Retina (tissue), 1 donor: ENCODE measurements around the gene ENKD1.

Experiments
- DNase-seq: peaks from one replicate; pipeline ENCODE4 v3.0.0-alpha.2; 2016

Gene ENKD1

DNA sequence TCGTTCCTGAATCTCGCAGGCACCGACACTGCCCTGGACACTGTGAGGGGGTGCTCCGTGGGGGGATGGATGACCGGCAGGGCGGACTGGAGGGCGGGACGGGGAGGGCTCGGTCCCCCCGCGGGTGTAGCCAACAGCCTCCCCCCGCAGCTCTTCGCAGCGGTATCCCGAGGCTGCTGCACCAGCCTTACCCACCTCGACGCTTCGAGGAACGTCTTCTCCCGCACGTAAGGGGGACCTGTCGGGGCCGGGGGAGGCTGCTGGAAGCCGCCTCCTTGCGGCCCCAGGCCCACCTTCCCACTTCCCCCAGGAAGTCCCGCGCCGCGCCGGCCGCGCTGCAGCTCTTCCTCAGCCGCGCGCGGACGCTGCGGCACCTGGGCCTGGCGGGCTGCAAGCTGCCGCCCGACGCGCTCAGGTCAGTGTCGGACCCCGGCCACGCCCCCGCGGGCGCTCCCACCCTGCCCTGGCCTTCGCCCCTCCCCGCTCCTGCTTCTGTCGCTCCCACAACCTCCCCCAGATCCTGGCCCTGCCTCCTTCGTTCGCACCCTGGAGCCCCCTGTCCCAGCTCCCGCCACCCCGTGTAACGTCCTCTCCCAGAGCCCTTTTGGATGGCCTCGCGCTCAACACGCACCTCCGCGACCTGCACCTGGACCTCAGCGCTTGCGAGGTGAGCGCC lies 18.3 kb downstream of the ENKD1 start:
- DNase-seq: no peak

DNA sequence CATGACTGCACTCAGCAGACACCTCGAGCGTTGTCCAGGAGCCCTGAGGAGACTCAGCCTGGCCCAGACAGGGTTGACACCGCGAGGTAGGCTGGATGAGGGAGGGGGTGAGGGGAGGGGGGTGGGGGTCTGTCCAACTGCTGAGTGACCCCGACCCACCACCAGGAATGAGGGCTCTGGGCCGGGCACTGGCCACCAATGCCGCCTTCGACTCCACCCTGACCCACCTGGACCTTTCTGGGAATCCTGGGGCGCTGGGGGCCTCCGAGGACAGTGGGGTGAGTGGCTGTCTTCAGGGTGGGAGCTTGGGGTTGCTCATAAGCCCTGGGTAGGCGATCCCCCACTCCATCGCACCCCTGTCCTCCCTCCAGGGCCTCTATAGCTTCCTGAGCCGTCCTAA lies 18.9 kb downstream of the ENKD1 start:
- DNase-seq: no peak

DNA sequence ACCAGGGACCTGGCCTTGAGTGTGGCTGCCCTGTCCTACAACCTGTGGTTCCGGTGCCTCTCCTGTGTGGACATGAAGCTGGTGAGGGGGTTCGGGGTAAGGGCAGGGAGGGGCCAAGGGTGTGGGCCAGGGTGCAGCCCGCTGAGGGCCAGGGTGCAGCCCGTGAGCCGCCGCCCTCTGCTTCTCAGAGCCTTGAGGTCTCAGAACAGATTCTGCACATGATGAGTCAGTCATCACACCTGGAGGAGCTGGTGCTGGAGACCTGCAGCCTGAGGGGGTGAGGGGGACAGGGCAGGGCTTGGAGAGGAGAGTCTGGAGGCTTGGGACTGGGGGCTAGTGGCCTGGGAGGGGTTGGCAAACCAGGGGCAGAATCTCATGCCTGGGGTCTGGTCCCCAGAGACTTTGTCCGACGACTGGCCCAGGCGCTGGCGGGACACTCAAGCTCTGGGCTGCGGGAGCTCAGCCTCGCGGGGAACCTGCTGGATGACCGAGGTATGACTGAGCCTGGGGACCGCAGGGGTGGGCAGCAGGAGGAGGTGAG lies 19.4 kb downstream of the ENKD1 start:
- DNase-seq: no peak

DNA sequence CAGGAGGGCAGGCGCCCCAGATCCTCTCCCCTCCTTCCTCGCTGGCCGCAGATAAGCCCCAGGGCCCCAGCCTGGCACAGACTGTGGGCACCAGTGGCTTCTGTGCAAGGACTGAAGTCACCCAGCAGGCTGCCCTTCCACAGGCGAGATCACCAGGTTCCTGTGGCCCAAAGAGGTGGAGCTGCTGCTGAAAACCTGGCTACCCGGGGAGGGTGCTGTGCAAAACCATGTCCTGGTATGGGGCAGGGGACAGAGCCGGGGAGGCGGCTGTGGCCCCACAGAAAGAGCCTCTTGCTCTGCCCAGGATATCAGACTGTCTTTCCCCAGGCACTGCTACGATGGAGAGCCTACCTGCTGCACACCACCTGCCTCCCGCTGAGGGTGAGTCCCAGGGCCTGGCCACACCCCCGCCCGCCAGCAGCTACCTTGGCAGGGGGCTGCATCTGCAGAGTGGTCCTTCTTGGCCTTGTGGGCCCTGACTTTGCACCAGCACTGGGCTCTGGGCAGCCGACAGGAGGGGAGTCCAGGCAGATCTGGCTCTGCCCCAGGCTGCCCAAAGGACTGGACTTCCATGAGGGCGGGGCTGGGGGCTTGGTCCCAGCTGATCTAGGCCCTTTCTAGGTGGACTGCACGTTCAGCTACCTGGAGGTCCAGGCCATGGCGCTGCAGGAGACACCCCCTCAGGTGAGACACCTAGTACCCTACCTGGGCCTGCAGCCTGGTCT lies 21.0 kb downstream of the ENKD1 start:
- DNase-seq: no peak

DNA sequence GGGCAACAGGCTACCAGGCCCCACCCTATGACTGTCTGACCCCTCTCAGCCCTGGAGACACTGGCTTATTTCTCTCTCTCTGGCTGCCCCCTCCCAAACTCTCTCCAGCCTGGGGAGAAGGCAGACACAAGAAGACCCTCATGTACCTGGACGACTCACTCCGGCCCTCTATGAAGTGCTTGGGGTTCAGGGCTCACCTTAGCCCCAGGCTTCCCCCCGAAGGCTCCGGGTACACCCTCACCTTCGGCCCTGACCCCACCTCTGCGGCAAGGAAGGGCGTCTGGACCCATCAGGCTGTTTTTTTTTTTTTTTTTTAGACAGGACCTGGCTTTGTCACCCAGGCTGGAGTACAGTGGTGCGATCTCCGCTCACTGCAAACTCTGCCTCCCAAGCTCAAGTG lies 22.5 kb downstream of the ENKD1 start:
- DNase-seq: no peak

DNA sequence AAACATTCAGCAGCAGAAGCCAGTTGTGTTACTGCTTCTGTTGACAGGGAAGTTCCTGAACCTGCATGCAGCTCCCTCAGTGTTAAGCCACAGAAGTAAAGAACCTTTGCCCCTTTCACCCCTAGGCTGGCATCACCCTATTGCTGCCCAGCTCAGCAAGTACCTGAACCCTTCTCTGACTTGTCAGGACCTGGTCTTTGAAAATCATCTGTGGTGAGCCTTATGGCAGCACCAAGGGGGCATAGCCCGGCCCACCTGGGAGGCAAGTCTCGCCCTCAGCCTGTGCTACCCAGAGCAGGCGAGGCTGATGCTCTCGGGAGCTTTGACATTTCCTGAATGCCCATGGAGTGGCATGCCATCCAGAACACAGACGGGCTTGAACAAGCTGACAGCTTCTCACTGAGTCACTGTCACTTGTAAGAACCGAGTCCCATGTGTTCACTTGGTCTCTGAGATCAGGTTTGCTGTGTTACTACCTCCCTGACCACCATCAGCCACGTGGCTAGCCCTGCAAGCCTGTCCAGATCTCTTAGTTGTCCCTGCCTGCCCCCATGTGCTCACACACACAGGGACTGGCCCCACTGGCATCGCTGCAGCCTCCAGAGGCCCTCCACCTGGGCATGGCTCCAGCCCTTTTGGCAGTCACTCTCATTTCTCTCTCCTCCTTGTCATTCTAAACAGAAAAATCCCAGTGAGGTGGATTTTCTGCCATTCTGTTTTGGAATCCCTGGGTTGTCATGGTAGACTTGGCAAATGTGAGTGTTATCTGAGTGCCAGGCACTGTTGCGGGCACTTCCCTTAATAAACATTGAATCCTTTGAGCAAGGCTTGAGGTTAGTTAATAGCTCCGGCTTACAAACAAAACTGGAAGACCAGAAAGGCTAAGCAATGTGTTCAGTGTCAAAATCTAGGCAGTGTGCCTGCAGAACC lies 24.5 kb downstream of the ENKD1 start:
- DNase-seq: no peak

DNA sequence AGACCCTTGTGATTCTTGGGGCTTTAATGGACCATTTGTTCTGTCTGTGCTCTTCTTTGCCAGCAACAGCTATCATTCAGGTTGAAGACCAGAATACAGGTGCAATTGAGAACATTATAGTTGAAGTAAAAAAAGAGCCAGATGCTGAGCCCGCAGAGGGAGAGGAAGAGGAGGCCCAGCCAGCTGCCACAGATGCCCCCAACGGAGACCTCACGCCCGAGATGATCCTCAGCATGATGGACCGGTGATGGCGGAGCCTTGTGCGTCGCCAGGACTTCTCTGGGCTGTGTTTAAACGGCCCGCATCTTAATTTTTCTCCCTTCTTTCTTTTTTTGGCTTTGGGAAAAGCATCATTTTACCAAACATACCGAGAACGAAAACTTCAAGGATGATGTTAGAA lies 28.9 kb downstream of the ENKD1 start:
- no peak for DNase-seq

DNA sequence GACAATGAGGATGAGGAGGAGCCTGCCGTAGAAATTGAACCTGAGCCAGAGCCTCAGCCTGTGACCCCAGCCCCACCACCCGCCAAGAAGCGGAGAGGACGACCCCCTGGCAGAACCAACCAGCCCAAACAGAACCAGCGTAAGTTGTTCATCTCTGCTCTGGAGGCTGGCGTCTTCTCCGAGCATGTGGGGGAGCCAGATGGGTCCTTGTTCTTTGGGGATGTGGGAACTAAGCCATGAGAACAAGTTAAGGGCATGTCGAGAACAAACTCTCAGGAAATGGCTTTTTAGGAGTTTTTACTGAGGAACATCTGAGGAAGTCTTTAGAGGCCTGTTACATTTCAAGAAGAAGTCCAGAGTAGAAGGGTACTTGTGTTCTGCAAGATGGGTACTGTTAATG lies 29.8 kb downstream of the ENKD1 start:
- DNase-seq: no peak

DNA sequence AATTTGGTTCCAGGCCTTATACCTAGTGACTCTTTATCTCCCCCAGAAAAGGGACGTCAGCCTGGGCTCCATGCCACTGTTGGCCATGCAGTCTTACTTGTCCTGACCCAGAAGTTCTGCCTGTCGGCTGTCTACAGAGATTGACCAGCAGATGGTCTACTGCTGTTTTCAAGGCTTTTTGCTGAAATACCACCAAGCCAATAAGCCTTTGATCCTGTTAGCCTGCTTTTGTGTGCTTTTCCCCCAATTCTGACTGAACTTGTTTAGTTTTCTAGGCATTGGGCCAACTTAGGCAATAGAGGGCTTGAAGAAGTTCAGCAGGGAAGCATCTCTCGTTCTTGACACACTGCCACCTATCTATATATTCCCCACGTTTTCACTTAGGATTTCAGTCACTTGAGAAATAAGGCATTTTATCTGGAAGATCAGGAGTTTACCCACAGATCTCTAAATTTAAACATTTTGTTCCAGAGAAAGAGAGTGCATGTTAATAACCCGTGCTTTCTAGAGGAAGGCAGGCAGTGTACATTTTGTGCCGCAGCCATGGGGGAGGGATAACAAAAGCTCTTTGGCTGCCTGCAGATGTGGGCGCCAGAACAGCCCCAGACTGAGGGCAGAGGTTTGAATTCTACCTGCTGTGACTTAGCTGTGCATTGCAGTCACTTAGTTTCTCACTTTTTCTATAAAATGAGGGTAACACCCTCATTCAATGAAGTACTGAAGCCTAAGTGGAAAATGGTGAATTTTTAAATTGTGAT lies 34.0 kb downstream of the ENKD1 start:
- no peak for DNase-seq

DNA sequence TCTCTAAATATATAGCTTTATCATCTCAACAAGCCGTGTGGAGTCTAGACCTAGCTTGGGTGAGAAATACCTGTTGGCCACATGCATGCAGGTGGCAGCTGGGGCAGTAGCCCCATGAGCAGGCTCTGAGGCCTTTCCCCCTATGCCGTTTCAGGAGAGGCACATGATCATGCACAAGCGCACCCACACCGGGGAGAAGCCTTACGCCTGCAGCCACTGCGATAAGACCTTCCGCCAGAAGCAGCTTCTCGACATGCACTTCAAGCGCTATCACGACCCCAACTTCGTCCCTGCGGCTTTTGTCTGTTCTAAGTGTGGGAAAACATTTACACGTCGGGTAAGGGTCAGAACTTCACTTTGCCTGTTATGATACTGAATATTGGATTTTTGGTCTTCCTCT lies 38.3 kb downstream of the ENKD1 start:
- DNase-seq: no peak

DNA sequence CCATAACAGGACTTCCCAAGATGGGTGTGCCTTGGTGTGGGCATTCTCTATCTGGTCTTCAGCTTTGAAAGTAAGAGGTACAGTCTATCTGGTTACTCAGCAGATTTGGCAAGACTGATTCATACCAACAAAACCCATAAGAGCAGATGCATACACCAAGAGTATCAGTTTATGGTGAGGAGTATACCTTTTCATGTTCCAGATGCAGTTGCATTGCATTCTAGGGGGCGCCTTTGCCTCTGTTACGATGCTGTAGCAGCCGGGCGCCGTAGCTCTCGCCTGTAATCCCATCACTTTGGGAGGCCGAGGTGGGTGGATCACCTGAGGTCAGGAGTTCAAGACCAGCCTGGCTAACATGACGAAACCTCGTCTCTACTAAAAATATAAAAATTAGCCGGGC lies 52.7 kb downstream of the ENKD1 start:
- no peak for DNase-seq
